Neuronal stem cell (in vitro differentiated cells): ENCODE measurements around the gene RTL10.

Source experiments
- DNase-seq: peaks from one replicate; pipeline ENCODE4 v3.0.0-alpha.2; 2013; ENCODE audit warnings: low spot score
- H2AFZ ChIP-seq: one replicate; pipeline ENCODE4 v1.6.1; 2013; ENCODE audit warnings: mild to moderate bottlenecking, low read length, inconsistent platforms
- H2AK5ac ChIP-seq: 2 replicates; pipeline ENCODE4 v1.6.1; 2013; ENCODE audit warnings: low read depth, mild to moderate bottlenecking, inconsistent platforms, low read length, moderate library complexity, mixed read lengths
- H2BK120ac ChIP-seq: 2 replicates; pipeline ENCODE4 v1.6.1; 2013; ENCODE audit warnings: low read depth, mild to moderate bottlenecking, inconsistent platforms, low read length, moderate library complexity, mixed read lengths
- H2BK12ac ChIP-seq: one replicate; pipeline ENCODE4 v1.6.1; 2013; ENCODE audit warnings: low read length, inconsistent platforms
- H2BK15ac ChIP-seq: 2 replicates; pipeline ENCODE4 v1.6.1; 2013; ENCODE audit warnings: mild to moderate bottlenecking, low read length, inconsistent platforms, mixed read lengths
- H2BK5ac ChIP-seq: one replicate; pipeline ENCODE4 v1.6.1; 2013; ENCODE audit warnings: inconsistent platforms, mild to moderate bottlenecking, low read length, moderate library complexity
- H3K14ac ChIP-seq: one replicate; pipeline ENCODE4 v1.6.1; 2013; ENCODE audit warnings: low read length, inconsistent platforms
- H3K18ac ChIP-seq: 2 replicates; pipeline ENCODE4 v1.6.1; 2013; ENCODE audit warnings: low read length, inconsistent platforms
- H3K23ac ChIP-seq: 2 replicates; pipeline ENCODE4 v1.6.1; 2013; ENCODE audit warnings: low read depth, mild to moderate bottlenecking, mixed read lengths, low read length, inconsistent platforms; ENCODE audit not compliant: poor library complexity
- H3K27ac ChIP-seq: replicated peaks from 3 replicates; pipeline ENCODE4 v1.5.1; 2013; ENCODE audit warnings: low read length, inconsistent platforms
- H3K27me3 ChIP-seq, 3 experiments: 2 replicates each; pipeline ENCODE4 v1.6.1; 2013; ENCODE audit warnings: low read length in 3 of 3, mild to moderate bottlenecking in 2 of 3, inconsistent platforms in 1 of 3, low read depth in 1 of 3, mixed read lengths in 1 of 3, moderate library complexity in 1 of 3; ENCODE audit not compliant: control insufficient read depth in 3 of 3, insufficient read depth in 3 of 3
- H3K36me3 ChIP-seq, 2 donors: replicated peaks in 1 of 2; 2 replicates each; pipeline ENCODE4 v1.6.1; 2013; ENCODE audit warnings: low read length in 2 of 2; ENCODE audit not compliant: control insufficient read depth in 2 of 2, insufficient read depth in 2 of 2
- H3K4ac ChIP-seq: 2 replicates; pipeline ENCODE4 v1.6.1; 2013; ENCODE audit warnings: inconsistent platforms, mild to moderate bottlenecking, low read length, moderate library complexity
- H3K4me1 ChIP-seq, 2 donors: 1 replicate in 1 of 2; 2 replicates in 1 of 2; pipeline ENCODE4 v1.6.1; 2013; ENCODE audit warnings: low read length in 2 of 2, low read depth in 1 of 2; ENCODE audit not compliant: control insufficient read depth in 2 of 2, insufficient read depth in 1 of 2
- H3K4me2 ChIP-seq: one replicate; pipeline ENCODE4 v1.6.1; 2013; ENCODE audit warnings: mild to moderate bottlenecking, low read length, inconsistent platforms; ENCODE audit not compliant: insufficient read depth, poor library complexity, severe bottlenecking
- H3K4me3 ChIP-seq, 2 donors: 2 replicates each; pipeline ENCODE4 v1.5.1; 2013; ENCODE audit warnings: low read length in 2 of 2, mild to moderate bottlenecking in 2 of 2, inconsistent platforms in 1 of 2, moderate library complexity in 1 of 2
- H3K79me1 ChIP-seq: one replicate; pipeline ENCODE4 v1.6.1; 2013; ENCODE audit warnings: low read depth, mild to moderate bottlenecking, inconsistent platforms, low read length, moderate library complexity
- H3K9ac ChIP-seq: one replicate; pipeline ENCODE4 v1.6.1; 2013; ENCODE audit warnings: mild to moderate bottlenecking, low read depth, low read length, inconsistent platforms; ENCODE audit not compliant: poor library complexity
- H3K9me3 ChIP-seq, 2 donors: replicated peaks in 1 of 2; 2 replicates each; pipeline versions ENCODE3 to v1.6.1; 2013; ENCODE audit warnings: low read length in 2 of 2, mild to moderate bottlenecking in 2 of 2, inconsistent platforms in 1 of 2, low read depth in 1 of 2, mixed read lengths in 1 of 2, moderate library complexity in 1 of 2; ENCODE audit not compliant: control insufficient read depth in 2 of 2, insufficient read depth in 1 of 2
- H4K8ac ChIP-seq: one replicate; pipeline ENCODE4 v1.6.1; 2013; ENCODE audit warnings: low read depth, mild to moderate bottlenecking, inconsistent platforms, low read length, moderate library complexity
- H4K91ac ChIP-seq: one replicate; pipeline ENCODE4 v1.6.1; 2013; ENCODE audit warnings: low read length, low read depth, mild to moderate bottlenecking, inconsistent platforms; ENCODE audit not compliant: poor library complexity
- WGBS, 2 donors: extraction: QIAGEN DNeasy Blood & Tissue Kit; methylation state at CpG; one replicate each; pipeline ENCODE4 v1.1.7; 2013; ENCODE audit warnings: missing lambda C conversion rate in 2 of 2, mixed read lengths in 1 of 2; ENCODE audit not compliant: insufficient read length in 2 of 2, insufficient replicate concordance in 1 of 2; ENCODE audit errors: extremely low coverage in 2 of 2; 5-methylcytosine and 5-hydroxymethylcytosine counted together

The RTL10 gene

DNA sequence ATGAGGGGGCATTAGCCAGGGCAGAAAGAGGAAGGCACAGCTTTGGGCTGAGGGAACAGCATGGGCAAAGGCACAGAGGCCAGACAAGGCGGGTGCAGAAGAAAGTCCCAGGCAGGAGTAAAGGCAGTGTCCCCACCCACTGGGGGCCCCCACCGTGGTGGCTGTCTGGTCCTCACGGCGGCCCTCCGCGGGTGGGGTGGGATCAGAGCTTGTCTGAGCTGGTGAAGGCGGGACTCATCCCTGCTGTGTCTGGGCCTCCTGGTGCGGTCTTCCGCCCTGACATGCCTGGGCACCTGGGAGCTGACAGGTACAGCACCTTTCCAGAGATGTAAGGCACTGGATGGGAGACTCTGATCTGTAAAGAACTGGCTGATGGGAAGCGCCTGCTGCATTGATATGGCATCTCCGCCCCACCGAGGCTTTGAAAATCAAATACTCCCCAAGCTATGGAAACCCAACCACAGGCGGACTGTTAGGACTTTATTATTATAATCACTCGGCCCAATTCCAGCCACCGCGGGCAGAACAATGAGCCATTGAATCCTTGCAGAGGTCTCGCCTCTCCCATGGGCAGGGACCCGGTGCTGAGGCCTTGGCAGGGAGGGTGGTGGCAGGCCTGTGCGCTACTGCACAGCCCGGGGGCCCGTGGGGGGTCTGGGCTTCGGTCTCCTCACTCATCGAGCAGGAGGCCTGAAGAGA is 14.2 kb upstream of the RTL10 start:
- Histone ChIP-seq H4K91ac (no peak overlapping the region), H3K4me3 (no peak overlapping the region), H2BK12ac (no peak overlapping the region), H3K4me2 (no peak overlapping the region), H4K8ac (no peak overlapping the region), H3K36me3 (no peaks in the 10 kb centered on the region), H2BK15ac (no peak overlapping the region), H3K79me1 (peaks cover 1% of the 10 kb centered on the region), H3K27ac (no peak overlapping the region), H3K18ac (peak overlapping the region; percentile 1), H3K23ac (peak overlapping the region; percentile 8), H2BK120ac (no peak overlapping the region), H2AK5ac (peak overlapping the region; percentile 86), H3K9ac (no peak overlapping the region), H3K27me3 (no peaks in the 10 kb centered on the region), H2AFZ (no peak overlapping the region), H3K9me3 (no peaks in the 10 kb centered on the region), H3K14ac (no peak overlapping the region), H2BK5ac (no peak overlapping the region), H3K4ac (no peak overlapping the region), H3K4me1 (peaks cover 1 to 4% of the 10 kb centered on the region in 2 donors)
- DNase-seq, result no peak
- WGBS, 2 donors, result no CpG with 5 or more reads among the region's 23 CpGs

- Histone ChIP-seq H3K79me1 (peaks cover 1% of the 10 kb centered on the region), H3K4me2 (no peak overlapping the region), H3K9ac (no peak overlapping the region), H3K4me1 (no peaks in the 10 kb centered on the region), H4K8ac (no peak overlapping the region), H3K18ac (no peak overlapping the region), H2AFZ (no peak overlapping the region), H3K23ac (peak overlapping the region; percentile 8), H3K4me3 (no peak overlapping the region), H3K36me3 (no peaks in the 10 kb centered on the region), H3K9me3 (no peaks in the 10 kb centered on the region), H3K14ac (no peak overlapping the region), H4K91ac (no peak overlapping the region), H3K27ac (no peak overlapping the region), H3K4ac (no peak overlapping the region), H3K27me3 (no peaks in the 10 kb centered on the region), H2BK15ac (no peak overlapping the region), H2BK12ac (no peak overlapping the region), H2BK5ac (no peak overlapping the region), H2BK120ac (no peak overlapping the region), H2AK5ac (peak overlapping the region; percentile 86)
- no peak for DNase-seq
- no CpG with 5 or more reads among the region's 3 CpGs for WGBS, 2 donors
These were observed 13.7 kb upstream of the RTL10 start for GRCh38 chr22:19868333-19868732.

- no peak overlapping the region for H3K4me2 ChIP-seq
- H2BK12ac ChIP-seq, result no peak overlapping the region
- no peaks in the 10 kb centered on the region for H3K4me1 ChIP-seq
- no peak overlapping the region for H4K91ac ChIP-seq
- H3K27me3 ChIP-seq, result no peaks in the 10 kb centered on the region
- H3K9me3 ChIP-seq, result no peaks in the 10 kb centered on the region
- WGBS, 2 donors, result no CpG with 5 or more reads among the region's 7 CpGs
- no peak overlapping the region for H3K14ac ChIP-seq
- no peak overlapping the region for H3K4me3 ChIP-seq
- no peak overlapping the region for H4K8ac ChIP-seq
- H3K4ac ChIP-seq, result no peak overlapping the region
- no peak overlapping the region for H2BK15ac ChIP-seq
- H3K79me1 ChIP-seq, result peaks cover 1% of the 10 kb centered on the region
- no peak overlapping the region for H2AFZ ChIP-seq
- no peak overlapping the region for H3K27ac ChIP-seq
- H2BK120ac ChIP-seq, result no peak overlapping the region
- no peak overlapping the region for H2AK5ac ChIP-seq
- H3K23ac ChIP-seq, result no peak overlapping the region
- no peaks in the 10 kb centered on the region for H3K36me3 ChIP-seq
- no peak overlapping the region for H2BK5ac ChIP-seq
- H3K9ac ChIP-seq, result no peak overlapping the region
- no peak overlapping the region for H3K18ac ChIP-seq
- DNase-seq, result no peak
These were observed 12.9 kb upstream of the RTL10 start for GRCh38 chr22:19867617-19868016.

- Histone ChIP-seq H3K9ac (no peak overlapping the region), H3K14ac (no peak overlapping the region), H3K18ac (no peak overlapping the region), H4K8ac (no peak overlapping the region), H3K27ac (no peak overlapping the region), H2AFZ (no peak overlapping the region), H2BK15ac (no peak overlapping the region), H2BK12ac (no peak overlapping the region), H4K91ac (no peak overlapping the region), H3K4ac (no peak overlapping the region), H3K4me1 (no peaks in the 10 kb centered on the region), H3K9me3 (no peaks in the 10 kb centered on the region), H2BK5ac (no peak overlapping the region), H2AK5ac (no peak overlapping the region), H2BK120ac (no peak overlapping the region), H3K4me3 (no peak overlapping the region), H3K79me1 (peaks cover 1% of the 10 kb centered on the region), H3K36me3 (no peaks in the 10 kb centered on the region), H3K27me3 (no peaks in the 10 kb centered on the region), H3K23ac (no peak overlapping the region), H3K4me2 (no peak overlapping the region)
- DNase-seq, result no peak
- no CpG with 5 or more reads among the region's 3 CpGs for WGBS, 2 donors
These were observed 12.0 kb upstream of the RTL10 start for GRCh38 chr22:19866665-19867009.
